Right ventricle myocardium superior (tissue), 1 donor: Measurements from ENCODE around the gene COL4A4. TPM values are rescaled to one million over a fixed set of nuclear protein-coding genes. Genes with fewer than 3 reads are reported as not detected.

Experiments used
- ATAC-seq: fragments of 200-7000 bp; cut with Tn5 transposase; one replicate; pipeline ENCODE4 v1.9.1; 2020; ENCODE audit warnings: mild to moderate bottlenecking; ENCODE audit not compliant: poor library complexity
- DNase-seq: peaks from one replicate; pipeline ENCODE4 v3.0.0-alpha.2; 2020
- intact Hi-C: fragments of 100-400 bp; cut with DNase I; formaldehyde crosslinking; loops from one replicate; pipeline ENCODE4 v1.11.2; 2022
- total RNA-seq: library from RNA; stranded (reverse); fragmentation: NEBNext Ultra II Directional; extraction: Animal tissue kit (Norgen Biotek cat#: 25700); gene quantifications from one replicate; pipeline ENCODE4 v1.2.1, GENCODE V29; 2021
- donor health status: DM: no; HTN: yes; CAD: no; lungs with severe emphysema.

The COL4A4 gene
- total RNA-seq, 1 donor from 2014 or later = 10.3 TPM

- intact Hi-C loops = no loop called here
- ATAC-seq (no peak), DNase-seq (no peak)
Measured at GRCh38 chr2:227057060-227057459, 106.9 kb downstream of the COL4A4 start.

GRCh38 chr2:227054006-227054405, 110.0 kb downstream of the COL4A4 start:
- no peak for DNase-seq
- intact Hi-C loops = no loop called here

GRCh38 chr2:227052879-227053278, 111.1 kb downstream of the COL4A4 start:
- intact Hi-C loops = no loop called here
- DNase-seq (no peak), ATAC-seq (no peak)

More at GRCh38 chr2:227054006-227054405, 110.0 kb downstream of the COL4A4 start:
- ATAC-seq = no peak

DNA sequence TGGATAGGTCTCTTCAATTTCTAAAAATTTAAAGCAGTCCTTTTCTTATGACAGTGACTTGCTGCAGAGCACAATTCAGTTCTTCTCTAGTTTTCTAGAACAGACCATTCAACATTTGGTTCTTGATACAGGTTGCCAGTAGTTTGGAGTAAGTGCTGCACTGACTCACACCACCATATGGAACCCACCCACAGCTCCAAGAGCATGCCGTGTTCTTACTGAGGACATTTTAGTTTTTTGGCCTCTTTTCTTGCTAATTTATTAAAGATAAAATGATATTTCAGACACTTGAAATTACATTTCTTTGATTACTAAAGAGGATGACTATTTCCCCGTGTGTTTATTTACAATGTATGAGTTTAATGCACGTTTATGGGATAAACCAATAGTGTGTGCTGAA, 120.0 kb downstream of the COL4A4 start:
- no peak for DNase-seq
- intact Hi-C loops = no loop called here
- ATAC-seq = no peak

DNA sequence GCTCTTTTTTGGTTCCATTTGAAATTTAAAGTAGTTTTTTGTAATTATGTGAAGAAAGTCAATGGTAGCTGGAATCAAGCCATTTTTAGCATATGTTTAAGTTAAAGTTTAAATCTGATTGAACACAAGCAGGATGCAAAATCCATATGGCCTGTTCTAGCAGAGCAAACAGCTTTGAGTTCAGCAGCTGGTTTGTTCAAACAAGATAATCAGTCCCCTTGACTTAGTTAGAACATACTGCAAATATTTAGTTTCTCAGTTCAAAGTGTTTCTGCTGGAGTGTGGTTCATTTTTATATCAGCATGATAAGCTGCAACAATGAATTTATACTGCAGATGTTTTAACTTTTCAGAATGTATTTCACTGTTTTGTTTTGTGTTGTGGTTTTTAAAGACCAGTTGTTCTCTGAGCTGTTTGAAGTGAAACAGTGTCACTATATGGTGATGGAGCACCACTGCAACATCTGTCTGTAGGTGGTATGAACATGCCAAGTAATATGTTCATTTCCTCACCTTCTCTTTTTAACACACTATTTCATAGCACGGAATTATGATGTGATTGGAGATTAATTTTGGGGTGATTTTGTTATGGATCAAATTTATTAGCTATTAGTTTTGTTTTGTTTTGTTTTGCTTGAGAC, 125.3 kb downstream of the COL4A4 start:
- intact Hi-C loops = no loop called here
- ATAC-seq = no peak
- no peak for DNase-seq

DNA sequence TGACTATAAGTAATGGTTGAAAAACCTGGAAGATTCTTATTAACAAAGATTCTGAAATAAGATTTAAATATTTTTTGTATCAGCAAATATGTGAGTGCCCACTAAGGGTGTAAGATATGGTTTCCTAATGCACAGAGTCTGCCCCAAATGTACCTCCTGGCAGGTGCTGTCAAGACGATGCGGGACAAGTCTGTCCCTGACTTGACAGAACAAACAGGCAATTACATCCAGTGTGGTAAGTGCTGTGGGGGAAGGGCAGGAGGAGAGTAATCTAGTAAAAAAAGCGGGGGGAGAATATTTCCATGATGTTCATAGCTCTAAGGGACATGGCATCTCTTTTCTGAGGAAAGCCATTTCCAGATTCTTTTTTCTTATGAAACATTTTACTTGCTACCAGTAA, 127.5 kb downstream of the COL4A4 start:
- DNase-seq (no peak), ATAC-seq (no peak)
- intact Hi-C loops = no loop called here

- ATAC-seq = peak; percentile 66
- intact Hi-C loops = no loop called here
- DNase-seq = no peak
Measured at GRCh38 chr2:227035711-227036367, 128.2 kb downstream of the COL4A4 start.

DNA sequence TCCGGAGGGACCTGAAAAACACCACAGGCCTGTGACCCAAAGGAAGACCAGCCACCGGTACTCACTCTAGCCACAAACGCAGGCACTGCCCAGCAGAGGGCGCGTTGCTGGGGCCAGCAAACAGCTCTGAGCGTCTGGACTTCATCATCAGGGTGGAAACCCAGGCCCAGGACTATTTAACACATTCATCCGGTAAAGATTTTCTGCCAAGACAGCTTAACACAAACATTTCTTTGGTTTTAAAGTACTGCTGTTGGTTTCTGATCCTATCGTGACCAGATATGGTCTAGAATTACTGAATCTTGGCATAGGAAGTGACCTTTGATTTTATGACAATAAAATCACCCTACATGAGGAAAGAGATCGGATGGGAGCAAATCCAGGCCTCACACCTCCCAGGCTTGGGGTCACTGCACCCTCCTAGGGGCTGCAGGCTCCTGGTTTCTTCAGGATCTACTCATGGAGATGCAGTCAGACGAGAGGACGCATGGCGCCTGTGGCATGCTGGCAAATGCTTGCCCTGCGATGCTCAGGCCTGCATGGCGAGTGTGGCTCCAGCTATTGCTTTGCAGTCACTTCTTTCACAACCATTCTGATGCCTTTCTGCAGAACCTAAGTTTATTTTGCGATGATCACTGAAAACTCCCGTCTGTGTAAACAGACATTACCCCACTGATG, 130.4 kb downstream of the COL4A4 start:
- intact Hi-C loops = no loop called here
- DNase-seq (peak; percentile 49), ATAC-seq (peak; percentile 63)

- intact Hi-C loops = no loop called here
- ATAC-seq (no peak), DNase-seq (no peak)
Measured at GRCh38 chr2:227031379-227031778, 132.6 kb downstream of the COL4A4 start.

DNA sequence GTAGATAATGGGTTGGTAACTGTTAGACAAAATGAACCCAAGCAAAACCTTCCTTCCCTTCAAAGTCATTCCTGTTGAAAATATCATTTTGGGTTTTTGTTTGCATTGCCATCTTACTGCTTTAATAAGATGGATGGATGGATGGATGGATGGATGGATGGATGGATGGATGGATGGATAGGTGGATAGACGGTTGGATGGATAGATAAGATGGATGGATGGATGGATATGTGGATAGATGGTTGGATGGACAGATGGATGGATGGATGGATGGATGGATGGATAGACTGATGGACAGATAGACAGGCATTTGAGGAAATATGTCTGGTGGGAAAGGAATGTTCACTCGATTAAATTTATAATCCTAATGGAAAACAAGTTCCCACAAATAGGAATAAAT, 133.2 kb downstream of the COL4A4 start:
- ATAC-seq = no peak
- intact Hi-C loops = no loop called here
- DNase-seq = no peak

- ATAC-seq = no peak
- intact Hi-C loops = no loop called here
Measured at GRCh38 chr2:227029426-227030105, 134.4 kb downstream of the COL4A4 start.

DNA sequence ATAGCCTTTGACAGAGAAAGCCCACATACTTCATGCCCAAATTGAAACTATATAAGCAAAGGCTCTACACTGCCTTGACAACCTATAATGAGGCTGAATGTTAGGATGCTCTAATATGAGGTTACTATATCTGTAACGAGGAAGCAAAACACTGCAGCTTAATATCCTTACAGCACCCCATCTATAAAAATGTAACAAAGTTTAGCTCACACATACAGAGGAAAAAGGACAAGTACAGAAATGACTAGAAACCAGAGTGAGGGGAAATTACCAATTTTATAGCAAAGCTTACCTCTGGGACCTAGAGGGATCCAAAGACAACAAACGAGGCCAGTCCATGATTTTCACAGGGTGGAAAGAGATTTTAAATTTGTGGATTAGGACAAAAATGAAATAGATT, 138.5 kb downstream of the COL4A4 start:
- no peak for DNase-seq
- intact Hi-C loops = no loop called here
- no peak for ATAC-seq

More at GRCh38 chr2:227029426-227030105, 134.4 kb downstream of the COL4A4 start:
- DNase-seq = no peak

DNA sequence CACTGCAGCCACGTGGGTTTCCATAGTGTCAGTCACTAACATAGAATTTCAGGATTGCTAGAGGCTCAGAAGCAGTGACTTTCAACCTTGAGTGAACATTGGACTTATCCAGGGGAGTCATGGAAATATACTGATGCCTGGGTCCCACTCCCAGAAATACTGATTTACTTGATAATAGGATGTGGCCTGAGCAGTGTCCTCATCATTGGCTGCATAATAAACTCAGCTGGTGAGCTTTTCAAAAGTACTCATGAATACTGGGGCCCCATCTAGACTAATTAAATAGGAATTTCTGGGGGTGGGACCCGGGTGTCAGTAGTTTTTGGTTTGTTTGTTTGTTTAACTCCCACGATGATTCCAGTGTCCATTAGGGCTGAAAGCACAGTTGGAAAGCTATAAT, 141.4 kb downstream of the COL4A4 start:
- intact Hi-C loops = no loop called here
- DNase-seq = no peak
- no peak for ATAC-seq

DNA sequence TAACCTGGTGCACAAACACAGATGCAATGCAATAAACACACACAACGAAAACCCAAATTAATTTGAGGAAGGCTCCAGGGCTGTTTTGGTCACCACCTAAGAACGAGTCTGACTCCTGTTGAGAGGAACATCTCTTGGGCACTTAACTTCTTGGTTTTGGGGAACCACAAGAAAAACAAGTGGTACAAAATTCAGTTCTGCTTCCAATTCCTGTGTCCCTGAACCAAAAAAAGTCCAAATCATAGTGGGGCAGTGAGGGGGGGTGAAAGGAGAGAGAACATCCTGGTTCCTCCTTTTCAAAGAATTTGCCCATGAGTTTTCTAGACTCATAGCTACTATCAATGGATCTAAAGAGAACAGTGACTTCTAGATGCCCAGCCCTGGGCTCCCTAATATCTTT, 143.6 kb downstream of the COL4A4 start:
- intact Hi-C loops = no loop called here
- peak; percentile 10 for ATAC-seq

DNA sequence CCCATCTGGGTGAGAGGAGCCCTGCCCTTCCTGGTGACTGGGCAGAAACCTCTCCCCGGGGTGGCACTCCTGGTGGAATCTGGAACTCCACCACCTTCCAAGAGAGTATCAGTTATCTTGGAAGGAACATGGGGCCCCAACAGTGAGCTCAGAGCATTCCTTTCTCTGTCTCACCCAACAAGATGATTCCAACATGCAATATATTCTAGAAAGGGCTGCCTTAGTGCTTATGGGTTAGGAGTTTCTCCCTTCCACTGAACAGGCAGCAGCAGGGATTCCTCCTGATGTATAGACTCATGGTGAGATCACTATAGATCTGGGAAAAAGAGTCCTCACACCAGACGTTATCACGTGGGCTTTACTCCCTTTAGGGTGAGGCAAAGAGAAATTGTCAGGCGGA, 147.1 kb downstream of the COL4A4 start:
- DNase-seq (no peak), ATAC-seq (no peak)
- intact Hi-C loops = no loop called here

More for the DNA sequence above, 143.6 kb downstream of the COL4A4 start:
- DNase-seq = no peak

DNA sequence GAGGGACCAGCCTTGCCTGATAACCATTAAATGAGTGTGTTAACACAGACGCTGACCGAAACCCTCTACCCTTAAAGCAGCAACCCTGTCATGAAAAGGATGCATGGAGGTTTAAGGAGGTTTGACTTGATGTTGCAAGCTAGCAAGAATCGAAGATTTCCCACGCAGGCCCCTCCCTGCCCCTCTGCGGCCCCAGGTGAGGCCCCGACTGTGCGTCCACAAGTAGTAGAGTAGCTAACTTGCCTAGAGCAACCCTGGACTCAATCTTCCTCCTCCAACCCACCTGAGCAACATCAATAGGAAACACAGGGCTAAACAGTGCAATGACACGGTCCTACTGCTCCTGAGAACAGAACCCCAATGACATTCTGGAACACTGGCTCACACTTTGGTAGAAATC, 150.1 kb downstream of the COL4A4 start:
- DNase-seq (no peak), ATAC-seq (no peak)
- intact Hi-C loops = no loop called here

DNA sequence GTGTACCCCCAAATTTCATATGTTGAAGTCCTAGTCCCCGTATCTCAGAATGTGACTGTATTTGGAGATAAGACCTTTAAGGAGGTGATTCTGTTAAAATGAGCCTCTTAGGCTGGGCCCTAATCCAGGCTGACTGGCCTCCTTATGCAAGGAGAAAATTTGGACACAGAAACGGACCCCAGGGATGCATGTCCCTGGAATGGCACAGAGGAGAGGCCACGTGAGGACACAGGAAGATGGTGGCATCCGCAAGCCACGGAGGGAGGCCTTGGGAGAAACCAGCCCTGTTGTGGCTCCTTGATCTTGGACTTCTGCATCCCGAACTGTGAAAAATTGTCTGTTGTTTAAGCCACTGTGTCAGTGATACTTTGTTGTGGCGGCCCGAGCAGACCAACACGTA, 150.7 kb downstream of the COL4A4 start:
- intact Hi-C loops = no loop called here
- ATAC-seq (no peak), DNase-seq (no peak)

GRCh38 chr2:227010433-227010832, 153.6 kb downstream of the COL4A4 start:
- ATAC-seq (no peak), DNase-seq (no peak)
- intact Hi-C loops = no loop called here

DNA sequence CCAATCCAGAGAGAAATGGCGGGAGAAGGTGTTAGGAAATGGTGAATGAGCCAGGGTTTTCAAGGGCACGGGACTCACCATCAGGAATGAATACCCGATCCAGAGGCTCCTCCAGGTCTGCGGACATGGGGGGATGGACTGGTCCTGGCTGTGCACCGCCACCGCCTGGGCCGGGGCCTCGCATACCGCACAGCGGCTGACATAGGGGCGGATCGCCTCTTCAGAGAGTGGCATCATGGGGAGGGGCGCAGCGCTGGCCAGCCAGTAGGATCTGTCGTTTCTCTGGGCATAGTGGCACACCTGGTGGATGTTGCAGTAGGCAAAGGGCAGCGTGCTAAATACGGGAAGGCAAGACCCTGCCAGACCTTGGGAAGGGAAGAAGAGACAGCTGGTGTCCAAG, 156.1 kb downstream of the COL4A4 start:
- ATAC-seq = no peak

GRCh38 chr2:227007148-227007547, 156.9 kb downstream of the COL4A4 start:
- ATAC-seq (no peak), DNase-seq (no peak)
- intact Hi-C loops = no loop called here

More for the DNA sequence above, 156.1 kb downstream of the COL4A4 start:
- intact Hi-C loops = no loop called here
- DNase-seq = no peak
